IMR-90 (cell line): ENCODE measurements around the gene ARNT2. TPM values are rescaled to one million over a fixed set of nuclear protein-coding genes. Genes with fewer than 3 reads are reported as not detected.

ENCODE experiments used
- ATAC-seq: fragments of 200-7000 bp; cut with Tn5 transposase; 2 replicates; pipeline ENCODE4 v1.9.1; 2020; ENCODE audit warnings: low read depth, mild to moderate bottlenecking, moderate library complexity
- BruUV-seq: library from RNA; stranded (reverse); fragments of 400-500 nt; replicated peaks from 2 replicates; lab custom pipeline; 2021; lab: Mats Ljungman, UMichigan
- CTCF ChIA-PET: fragments of 300-600 bp; formaldehyde crosslinking; extraction: SDS; loops from one replicate; lab custom pipeline; 2021; ENCODE audit warnings: antibody characterized with exemption; lab: Yijun Ruan, JAX
- POLR2A ChIA-PET: fragments of 300-600 bp; sonication (Branson Sonifier 250); formaldehyde crosslinking; loops from one replicate; lab custom pipeline; 2022; ENCODE audit warnings: antibody characterized with exemption; ENCODE audit not compliant: unreplicated experiment; lab: Charles Lee
- DNase-seq: peaks from one replicate; pipeline ENCODE4 v3.0.0; 2013
- H2AFZ ChIP-seq: replicated peaks from 2 replicates; pipeline ENCODE3; 2013; ENCODE audit warnings: low read length, mild to moderate bottlenecking; ENCODE audit not compliant: poor library complexity
- H2AK5ac ChIP-seq: 2 replicates; pipeline ENCODE4 v1.6.1; 2013; ENCODE audit warnings: low read depth, low read length, inconsistent platforms
- H2AK9ac ChIP-seq: replicated peaks from 2 replicates; pipeline ENCODE3; 2013; ENCODE audit warnings: mild to moderate bottlenecking, low read depth, low read length, moderate library complexity; ENCODE audit not compliant: poor library complexity
- H2BK120ac ChIP-seq: 2 replicates; pipeline ENCODE4 v1.6.1; 2013; ENCODE audit warnings: low read depth, low read length, inconsistent platforms
- H2BK15ac ChIP-seq: 3 replicates; pipeline ENCODE4 v1.6.1; 2013; ENCODE audit warnings: low read depth, low read length, inconsistent platforms
- H2BK20ac ChIP-seq: 2 replicates; pipeline ENCODE4 v1.6.1; 2013; ENCODE audit warnings: low read depth, mild to moderate bottlenecking, inconsistent platforms, low read length, moderate library complexity
- H2BK5ac ChIP-seq: 2 replicates; pipeline ENCODE4 v1.6.1; 2013; ENCODE audit warnings: mild to moderate bottlenecking, low read depth, low read length, inconsistent platforms; ENCODE audit not compliant: poor library complexity, severe bottlenecking
- H3K14ac ChIP-seq: replicated peaks from 2 replicates; pipeline ENCODE4 v1.6.1; 2013; ENCODE audit warnings: low read depth, low read length, inconsistent platforms
- H3K18ac ChIP-seq: 2 replicates; pipeline ENCODE4 v1.6.1; 2013; ENCODE audit warnings: low read depth, low read length, control low read depth
- H3K23ac ChIP-seq: 2 replicates; pipeline ENCODE4 v1.6.1; 2013; ENCODE audit warnings: low read depth, low read length, inconsistent platforms
- H3K27ac ChIP-seq: 2 replicates; pipeline ENCODE4 v1.5.1; 2013; ENCODE audit warnings: mild to moderate bottlenecking, control low read depth, low read length; ENCODE audit not compliant: insufficient read depth
- H3K27me3 ChIP-seq: 2 replicates; pipeline ENCODE4 v1.6.1; 2013; ENCODE audit warnings: low read length; ENCODE audit not compliant: control insufficient read depth, insufficient read depth
- H3K36me3 ChIP-seq: 2 replicates; pipeline ENCODE4 v1.6.1; 2013; ENCODE audit warnings: low read length, mixed read lengths; ENCODE audit not compliant: control insufficient read depth, insufficient read depth
- H3K4ac ChIP-seq: 2 replicates; pipeline ENCODE4 v1.6.1; 2013; ENCODE audit warnings: low read depth, low read length, inconsistent platforms
- H3K4me1 ChIP-seq: 2 replicates; pipeline ENCODE4 v1.6.1; 2013; ENCODE audit warnings: low read length, mixed read lengths; ENCODE audit not compliant: control insufficient read depth, insufficient read depth
- H3K4me2 ChIP-seq: 2 replicates; pipeline ENCODE4 v1.6.1; 2013; ENCODE audit warnings: low read depth, mild to moderate bottlenecking, control low read depth, low read length, moderate library complexity
- H3K4me3 ChIP-seq: 2 replicates; pipeline ENCODE4 v1.5.1; 2013; ENCODE audit warnings: low read depth, mild to moderate bottlenecking, control low read depth, low read length, moderate library complexity; ENCODE audit not compliant: insufficient read depth
- H3K56ac ChIP-seq: 2 replicates; pipeline ENCODE4 v1.6.1; 2013; ENCODE audit warnings: low read length, inconsistent platforms; ENCODE audit not compliant: insufficient read depth; ENCODE audit errors: extremely low read depth
- H3K79me1 ChIP-seq, 2 experiments: 2 replicates each; pipeline ENCODE4 v1.6.1; 2013; ENCODE audit warnings: low read length in 2 of 2, inconsistent platforms in 1 of 2, low read depth in 1 of 2
- H3K9ac ChIP-seq: 2 replicates; pipeline ENCODE4 v1.6.1; 2013; ENCODE audit warnings: low read depth, low read length, control low read depth
- H3K9me1 ChIP-seq: 2 replicates; pipeline ENCODE4 v1.6.1; 2013; ENCODE audit warnings: low read length, inconsistent platforms; ENCODE audit not compliant: insufficient read depth
- H3K9me3 ChIP-seq: 2 replicates; pipeline ENCODE4 v1.6.1; 2013; ENCODE audit warnings: low read length; ENCODE audit not compliant: control insufficient read depth, insufficient read depth
- H4K20me1 ChIP-seq: 2 replicates; pipeline ENCODE4 v1.6.1; 2013; ENCODE audit warnings: low read length, inconsistent platforms; ENCODE audit not compliant: insufficient read depth
- H4K5ac ChIP-seq: 2 replicates; pipeline ENCODE4 v1.6.1; 2013; ENCODE audit warnings: mild to moderate bottlenecking, low read depth, low read length, control low read depth
- H4K8ac ChIP-seq, 2 experiments: 2 replicates each; pipeline ENCODE4 v1.6.1; 2013; ENCODE audit warnings: low read depth in 2 of 2, low read length in 2 of 2, control low read depth in 1 of 2, inconsistent platforms in 1 of 2
- H4K91ac ChIP-seq: 2 replicates; pipeline ENCODE4 v1.6.1; 2013; ENCODE audit warnings: low read depth, low read length, inconsistent platforms; ENCODE audit not compliant: insufficient read depth
- BHLHE40 ChIP-seq: fragments of 150-350 bp; IDR thresholded peaks from 2 replicates; pipeline ENCODE4 v1.6.1; 2016; ENCODE audit warnings: mild to moderate bottlenecking, low read depth, low read length
- CEBPB ChIP-seq: IDR thresholded peaks from 2 replicates; pipeline ENCODE4 v1.6.1; 2012; ENCODE audit warnings: low read depth, low read length, improper control_type of control experiment
- ELK1 ChIP-seq: fragments of 150-350 bp; IDR thresholded peaks from 2 replicates; pipeline ENCODE4 v1.6.1; 2016; ENCODE audit warnings: low read depth, mild to moderate bottlenecking, low read length, moderate library complexity, borderline replicate concordance
- FOS ChIP-seq: fragments of 150-350 bp; IDR thresholded peaks from 2 replicates; pipeline ENCODE4 v1.6.1; 2016; ENCODE audit warnings: low read depth, low read length
- MAZ ChIP-seq: IDR thresholded peaks from 2 replicates; pipeline ENCODE4 v1.6.1; 2012; ENCODE audit warnings: low read depth, mild to moderate bottlenecking, low read length, improper control_type of control experiment, moderate library complexity, borderline replicate concordance
- MXI1 ChIP-seq: IDR thresholded peaks from 2 replicates; pipeline ENCODE4 v1.6.1; 2012; ENCODE audit warnings: low read depth, mild to moderate bottlenecking, low read length, moderate library complexity, borderline replicate concordance
- NFE2L2 ChIP-seq: fragments of 150-350 bp; IDR thresholded peaks from 2 replicates; pipeline ENCODE4 v1.6.1; 2016; ENCODE audit warnings: low read depth, mild to moderate bottlenecking, low read length
- POLR2A ChIP-seq: IDR thresholded peaks from 2 replicates; pipeline ENCODE4 v1.6.1; 2012; ENCODE audit warnings: mild to moderate bottlenecking, low read depth, low read length
- USF2 ChIP-seq: fragments of 150-350 bp; IDR thresholded peaks from 2 replicates; pipeline ENCODE4 v1.6.1; 2017; ENCODE audit warnings: mild to moderate bottlenecking, antibody characterized with exemption, low read length, low read depth
- WGBS, 2 experiments: methylation state at CpG; one replicate each; pipeline versions ENCODE4 v1.1.5 to v1.1.7; 2013; ENCODE audit warnings: missing lambda C conversion rate in 2 of 2; ENCODE audit not compliant: insufficient read length in 1 of 2; ENCODE audit errors: extremely low coverage in 2 of 2; 5-methylcytosine and 5-hydroxymethylcytosine counted together
- dilution Hi-C: fragments of 300-500 bp; cut with HindIII; formaldehyde crosslinking; loops from one replicate; pipeline ENCODE4 v1.14.3; 2018; ENCODE audit warnings: low sequenced_read_pairs; ENCODE audit not compliant: unreplicated experiment
- in situ Hi-C: fragments of 300-500 bp; cut with MboI; formaldehyde crosslinking; loops from 3 replicates; pipeline ENCODE4 v1.14.3; 2019; ENCODE audit warnings: low sequenced_read_pairs, inconsistent platforms, mixed read lengths
- intact Hi-C: fragments of 100-400 bp; cut with micrococcal nuclease; formaldehyde crosslinking; loops from 2 replicates; pipeline ENCODE4 v1.10.0; 2022
- polyA plus RNA-seq, 3 experiments: library from polyadenylated mRNA; depleted of rRNA; stranded (reverse); fragments of >200 nt; gene quantifications; 2 replicates each; pipeline ENCODE4 v1.2.3, GENCODE V29; 2012; ENCODE audit warnings: low replicate concordance in 1 of 3
- total RNA-seq: library from RNA; depleted of rRNA; stranded (reverse); fragments of >200 nt; gene quantifications from 2 replicates; pipeline ENCODE4 v1.2.3, GENCODE V29; 2012

Gene ARNT2
- total and polyA plus RNA-seq, 2 of the 4 experiments (the other 2 are of a cell fraction) = 18.2 to 19.0 TPM

DNA sequence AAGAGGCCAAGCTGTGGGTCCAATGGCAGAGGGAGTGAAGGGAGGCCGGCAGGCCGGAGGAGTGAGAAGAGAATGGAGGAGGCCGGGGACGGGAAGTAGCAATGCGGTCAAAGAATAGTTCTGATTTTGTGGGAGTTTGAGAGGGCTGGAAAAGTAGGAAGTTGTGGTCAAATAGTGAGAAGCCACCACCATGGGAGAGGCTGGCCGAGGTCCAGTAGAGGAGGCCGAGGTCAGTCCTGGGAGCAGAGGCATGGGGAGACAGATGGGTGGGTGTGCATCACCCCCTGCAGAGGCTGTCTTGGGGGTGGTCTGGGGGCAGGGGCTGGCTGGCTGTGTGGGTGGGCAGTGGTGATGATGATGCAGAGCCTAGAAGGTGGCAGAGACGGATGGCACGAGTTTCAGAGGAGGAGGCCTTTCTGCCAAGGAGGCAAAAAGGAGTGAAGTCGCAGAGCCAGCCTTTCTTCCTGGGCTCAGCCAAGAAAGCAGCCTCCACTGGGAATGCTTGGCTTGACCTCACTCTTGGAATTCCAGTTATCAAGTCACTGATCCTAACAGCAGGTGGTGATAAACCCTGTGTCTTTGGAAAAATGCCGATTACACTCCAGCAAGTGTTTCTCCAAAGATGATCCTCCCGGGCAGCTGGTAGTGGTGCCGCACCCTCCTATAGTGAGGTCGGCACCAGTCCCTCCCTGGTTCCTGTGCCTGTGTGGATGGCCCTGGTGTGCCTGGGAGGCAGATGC is 57.3 kb downstream of the ARNT2 start:
- H3K9ac ChIP-seq = no peak overlapping the region
- no peak for ATAC-seq
- 90% methylated on average over 10 of the region's 14 CpGs; no CpG with 5 or more reads in 1 of the 2 experiments for WGBS, 2 experiments

More for the DNA sequence above, 57.3 kb downstream of the ARNT2 start:
- Histone ChIP-seq H3K18ac (peak overlapping the region; percentile 57), H4K8ac (peak overlapping the region; percentile 71 to 76; a peak in 3 of 4 replicates), H3K9me1 (peaks cover 20% of the 10 kb centered on the region), H3K9me3 (no peaks in the 10 kb centered on the region), H3K23ac (no peak overlapping the region; the same call in 1 of the 2 replicates), H2AK9ac (peak overlapping the region; percentile 74), H3K4ac (peak overlapping the region; percentile 85), H3K36me3 (peaks cover 2% of the 10 kb centered on the region; the same call in 1 of the 2 replicates), H3K4me1 (peaks cover 36% of the 10 kb centered on the region), H2AK5ac (peak overlapping the region; percentile 96), H3K4me2 (no peak overlapping the region), H2BK5ac (peak overlapping the region; percentile 55), H3K27me3 (no peaks in the 10 kb centered on the region), H3K14ac (peak overlapping the region; percentile 71), H2BK20ac (peak overlapping the region; percentile 16), H3K27ac (no peak overlapping the region), H4K20me1 (no peaks in the 10 kb centered on the region), H2BK15ac (peak overlapping the region; percentile 84; the same call in 2 of the 3 replicates), H3K4me3 (no peak overlapping the region), H3K79me1 (peaks cover 5 to 14% of the 10 kb centered on the region in 2 experiments; a peak in 3 of 4 replicates), H2AFZ (peak overlapping the region; percentile 55), H4K91ac (peak overlapping the region; percentile 87), H2BK120ac (peak overlapping the region; percentile 90), H4K5ac (peak overlapping the region; percentile 80), H3K56ac (no peak overlapping the region)
- DNase-seq = no peak
- POLR2A ChIA-PET = no interaction called here
- in situ Hi-C loops (no loop called here), dilution Hi-C loops (no loop called here), intact Hi-C loops (no loop called here)
- TF ChIP-seq USF2 (no peak), ELK1 (no peak), POLR2A (no peak), CEBPB (no peak), MXI1 (no peak), BHLHE40 (no peak), FOS (no peak), NFE2L2 (no peak), MAZ (no peak)
- BruUV-seq = no TSS peak
- CTCF ChIA-PET = interaction anchor here (0.7 kb wide), 1 partner anchor 15 kb away, joined by 3 read pairs; no protein-coding TSS in a partner anchor
